GM13976 (cell line): Measurements from ENCODE around the gene SELENOW.
"Not testable (repeated sequence)": the region's sequence is repeated elsewhere in the genome, so short reads cannot be mapped to it uniquely, and the experiment has no call there.

Source experiments
- DNase-seq: peaks from one replicate; pipeline ENCODE4 v3.0.0; 2012; ENCODE audit warnings: low spot score
- in situ Hi-C: fragments of 300-500 bp; cut with MboI; formaldehyde crosslinking; loops from one replicate; pipeline ENCODE4 v1.12.0; 2022; ENCODE audit warnings: low sequenced_read_pairs, mixed read lengths, inconsistent platforms; ENCODE audit not compliant: unreplicated experiment
- TF ChIP-seq, protein P1 (sequence below): IDR thresholded peaks from 2 replicates; pipeline ENCODE4 v1.5.1; 2012; ENCODE audit warnings: borderline replicate concordance, mild to moderate bottlenecking; ENCODE audit not compliant: insufficient read depth; ENCODE audit errors: extremely low read depth, missing control alignments, control extremely low read depth

The SELENOW gene

DNA sequence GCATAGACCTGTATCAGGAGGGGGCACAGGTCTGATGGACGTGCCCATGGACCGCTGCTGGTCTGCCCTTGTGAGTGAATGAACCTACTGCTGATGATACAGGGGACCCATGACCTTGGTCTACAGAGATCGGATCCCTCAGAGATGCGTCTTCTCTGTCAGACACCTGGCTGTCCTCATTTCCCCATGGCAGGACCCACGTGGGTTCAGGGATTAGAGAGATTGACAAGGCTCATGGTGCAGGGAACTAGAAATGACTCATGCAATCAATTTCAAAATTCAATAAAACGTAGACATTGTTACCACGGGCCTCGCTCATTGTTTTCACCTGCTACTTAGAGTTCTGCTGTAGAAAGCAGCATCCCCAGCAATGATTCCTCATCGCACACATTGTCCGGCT, 26.8 kb downstream of the SELENOW start:
- DNase-seq: no peak
- in situ Hi-C loops: no loop called here
- TF ChIP-seq, protein P1, sequence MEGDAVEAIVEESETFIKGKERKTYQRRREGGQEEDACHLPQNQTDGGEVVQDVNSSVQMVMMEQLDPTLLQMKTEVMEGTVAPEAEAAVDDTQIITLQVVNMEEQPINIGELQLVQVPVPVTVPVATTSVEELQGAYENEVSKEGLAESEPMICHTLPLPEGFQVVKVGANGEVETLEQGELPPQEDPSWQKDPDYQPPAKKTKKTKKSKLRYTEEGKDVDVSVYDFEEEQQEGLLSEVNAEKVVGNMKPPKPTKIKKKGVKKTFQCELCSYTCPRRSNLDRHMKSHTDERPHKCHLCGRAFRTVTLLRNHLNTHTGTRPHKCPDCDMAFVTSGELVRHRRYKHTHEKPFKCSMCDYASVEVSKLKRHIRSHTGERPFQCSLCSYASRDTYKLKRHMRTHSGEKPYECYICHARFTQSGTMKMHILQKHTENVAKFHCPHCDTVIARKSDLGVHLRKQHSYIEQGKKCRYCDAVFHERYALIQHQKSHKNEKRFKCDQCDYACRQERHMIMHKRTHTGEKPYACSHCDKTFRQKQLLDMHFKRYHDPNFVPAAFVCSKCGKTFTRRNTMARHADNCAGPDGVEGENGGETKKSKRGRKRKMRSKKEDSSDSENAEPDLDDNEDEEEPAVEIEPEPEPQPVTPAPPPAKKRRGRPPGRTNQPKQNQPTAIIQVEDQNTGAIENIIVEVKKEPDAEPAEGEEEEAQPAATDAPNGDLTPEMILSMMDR: no peak

DNA sequence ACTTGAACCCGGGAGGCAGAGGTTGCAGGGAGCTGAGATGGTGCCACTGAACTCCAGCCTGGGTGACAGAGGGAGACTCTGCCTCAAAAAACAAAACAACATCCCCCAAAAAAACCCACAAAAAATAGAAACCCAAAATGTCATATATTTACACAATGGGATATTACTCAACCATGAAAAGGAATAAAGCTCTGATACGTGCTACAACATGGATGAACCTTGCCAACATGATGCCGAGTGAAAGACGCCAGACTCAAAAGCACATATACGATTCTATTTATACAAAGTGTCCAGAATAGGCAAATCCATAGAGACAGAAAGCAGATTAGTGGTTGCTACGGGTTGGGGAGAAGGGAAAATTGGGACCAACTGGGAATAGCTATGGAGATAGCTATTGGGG, 27.9 kb downstream of the SELENOW start:
- DNase-seq: no peak
- in situ Hi-C loops: no loop called here
- TF ChIP-seq, protein P1: no peak

DNA sequence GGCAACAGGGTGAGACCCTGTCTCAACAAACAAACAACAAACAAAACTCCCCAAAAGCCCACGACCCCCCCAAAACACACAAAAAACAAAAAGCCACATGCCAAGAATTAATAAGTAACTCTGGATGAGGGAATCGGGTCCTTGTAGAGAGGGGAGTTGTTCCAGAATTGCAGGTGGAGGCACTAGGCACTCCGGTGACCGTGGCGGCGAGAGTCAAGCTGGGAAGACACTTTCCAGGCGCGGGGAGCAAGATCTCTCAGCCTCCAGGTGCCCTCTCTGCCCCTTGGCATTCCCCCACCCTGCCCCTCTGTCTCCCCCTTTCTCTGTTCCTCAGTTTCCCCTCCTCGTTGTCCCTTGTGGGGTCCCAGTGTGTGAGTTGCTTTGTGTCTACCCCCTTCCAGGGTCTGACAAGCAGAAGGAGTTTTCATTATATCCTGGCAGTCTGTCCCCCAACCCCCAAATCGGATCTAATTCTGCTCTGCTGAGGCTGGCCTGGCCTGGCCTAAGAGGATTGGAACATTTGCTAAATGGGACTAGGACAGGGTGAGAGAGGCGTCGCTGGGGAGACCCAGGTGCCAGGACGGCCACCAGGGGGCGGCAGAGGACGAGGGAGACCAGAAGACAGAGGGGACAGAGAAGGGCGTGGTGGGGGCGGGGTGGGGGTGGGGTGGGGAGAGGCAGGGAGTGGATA, 34.9 kb downstream of the SELENOW start:
- TF ChIP-seq, protein P1: peak; percentile 87
- in situ Hi-C loops: no loop called here
- DNase-seq: peak; percentile 86

DNA sequence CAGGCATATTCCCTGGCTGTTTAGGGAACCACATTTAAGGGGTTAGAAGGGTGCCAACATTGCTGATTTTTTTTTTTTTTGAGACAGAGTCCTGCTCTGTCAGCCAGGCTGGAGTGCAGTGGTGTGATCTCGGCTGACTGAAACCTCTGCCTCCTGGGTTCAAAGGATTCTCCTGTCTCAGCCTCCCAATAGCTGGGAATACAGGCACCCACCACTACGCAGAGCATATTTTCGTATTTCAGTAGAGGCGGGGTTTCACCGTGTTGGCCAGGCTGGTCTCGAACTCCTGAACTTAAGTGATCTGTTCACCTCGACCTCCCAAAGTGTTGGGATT, 35.5 kb downstream of the SELENOW start:
- in situ Hi-C loops: no loop called here
- TF ChIP-seq, protein P1: no peak
- no peak for DNase-seq

DNA sequence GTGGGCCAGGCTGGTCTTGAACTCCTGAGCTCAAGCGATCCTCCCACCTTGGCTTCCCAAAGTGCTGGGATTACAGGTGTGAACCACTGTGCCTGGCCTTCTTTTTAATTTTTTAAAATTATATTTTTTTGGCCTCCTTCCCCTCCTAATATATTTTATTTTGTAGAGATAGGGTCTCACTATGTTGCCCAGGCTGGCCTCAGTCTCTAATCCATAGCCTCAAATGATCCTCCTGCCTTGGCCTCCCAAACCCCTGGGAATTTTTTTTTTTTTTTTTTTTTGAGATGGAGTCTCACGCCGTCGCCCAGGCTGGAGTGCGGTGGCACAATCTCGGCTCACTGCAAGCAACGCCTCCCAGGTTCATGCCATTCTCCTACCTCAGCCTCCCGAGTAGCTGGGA, 37.8 kb downstream of the SELENOW start:
- DNase-seq, in situ Hi-C loops: not testable (repeated sequence)

DNA sequence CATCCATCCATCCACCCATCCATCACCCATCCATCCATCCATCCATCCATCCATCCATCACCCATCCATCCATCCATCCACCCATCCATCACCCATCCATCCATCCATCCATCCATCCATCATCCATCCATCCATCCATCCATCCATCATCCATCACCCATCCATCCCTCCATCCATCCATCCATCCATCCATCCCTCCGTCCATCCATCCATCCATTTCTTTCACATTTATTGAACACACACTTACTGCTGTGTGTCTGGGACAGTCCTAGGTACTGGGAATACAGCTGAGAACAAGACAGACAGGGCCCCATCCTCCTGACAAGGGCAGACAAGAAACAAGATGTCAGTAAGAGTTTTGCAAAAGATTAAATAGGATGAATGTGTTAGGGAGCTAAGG, 39.7 kb downstream of the SELENOW start:
- DNase-seq, in situ Hi-C loops: not testable (repeated sequence)

DNA sequence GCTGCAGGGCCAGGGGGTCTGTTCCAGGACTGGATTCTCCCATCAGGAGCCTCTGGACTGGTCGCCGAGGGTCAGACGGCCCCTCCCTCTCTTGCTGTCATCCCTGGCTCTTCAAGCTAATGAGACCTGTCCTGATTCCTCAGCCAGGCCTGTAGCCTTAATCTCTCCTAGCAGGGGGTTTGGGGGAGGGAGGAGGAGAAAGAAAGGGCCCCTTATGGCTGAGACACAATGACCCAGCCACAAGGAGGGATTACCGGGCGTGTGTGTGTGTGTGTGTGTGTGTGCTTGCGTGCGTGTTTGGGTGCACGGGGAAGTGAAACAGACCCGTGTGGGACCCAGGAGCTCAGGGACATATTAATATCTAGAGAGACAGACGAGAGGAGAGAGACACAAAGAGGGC, 41.4 kb downstream of the SELENOW start:
- DNase-seq: no peak
- TF ChIP-seq, protein P1: no peak
- in situ Hi-C loops: no loop called here

DNA sequence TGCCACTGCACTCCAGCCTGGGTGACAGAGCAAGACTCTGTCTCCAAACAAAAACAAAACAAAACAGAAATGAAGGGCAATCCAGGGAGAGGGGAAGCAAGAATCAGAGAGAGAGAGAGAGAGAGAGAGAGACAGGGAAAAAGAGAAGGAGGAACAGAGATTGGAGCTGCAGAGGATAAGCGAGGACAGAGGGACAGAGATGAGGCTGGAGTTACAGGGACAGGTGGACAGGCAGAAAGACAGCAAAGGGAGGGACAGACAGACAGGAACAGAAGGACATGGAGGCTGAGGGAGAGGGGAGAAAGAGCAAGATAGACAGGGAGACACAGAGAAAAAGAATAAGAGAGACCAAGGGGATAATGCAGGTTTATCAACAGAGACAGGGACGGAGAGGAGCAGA, 41.9 kb downstream of the SELENOW start:
- no peak for DNase-seq
- TF ChIP-seq, protein P1: no peak
- in situ Hi-C loops: no loop called here
